ENCODE measurements around the gene LZIC.

DNA sequence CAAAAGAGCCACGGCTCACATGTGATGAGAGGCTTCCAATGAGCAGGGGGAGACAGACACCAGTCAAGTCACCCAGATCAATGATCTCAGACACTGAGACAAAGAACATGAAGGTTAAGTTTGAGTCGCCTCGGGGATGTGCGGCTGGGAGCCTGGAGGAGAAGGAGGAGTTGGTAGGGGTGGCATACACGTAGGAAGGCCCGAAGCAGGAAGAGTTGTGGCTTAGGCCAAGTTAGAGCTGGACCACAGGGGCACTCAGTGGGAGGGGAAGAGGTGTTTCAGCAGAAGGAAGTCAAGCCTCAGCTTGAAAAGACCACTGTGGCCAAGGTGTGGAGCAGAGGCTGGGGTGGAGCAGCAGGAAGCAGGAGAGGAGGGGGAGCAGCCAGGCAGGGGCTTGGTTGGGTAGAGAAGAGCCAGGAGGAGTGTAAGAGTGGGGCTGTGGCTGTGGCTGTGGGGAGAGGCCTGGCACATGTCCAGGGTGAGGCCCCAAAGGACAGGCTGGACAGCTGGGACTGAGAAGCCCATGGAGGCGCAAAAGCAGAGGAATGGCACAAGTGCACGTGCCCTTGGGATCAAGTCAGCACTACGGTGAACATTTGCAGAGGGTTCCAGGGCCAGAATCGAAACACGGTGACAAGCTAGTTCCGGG, 60.8 kb downstream of the LZIC start:
- TF ChIP-seq CTCF (IDR thresholded peaks at IDR 0.05; ENCODE audit: insufficient read depth, low read depth, low read length), result no peak
- no peak for TF ChIP-seq EZH2 (IDR thresholded peaks at IDR 0.05; ENCODE audit: insufficient read depth, low read length)
